SK-N-SH (cell line): ENCODE data around the gene PRDX6.

Experiments used
- EZH2phosphoT487 ChIP-seq: fragments of 200-600 bp; sonication (generic); IDR thresholded peaks from 2 replicates; pipeline ENCODE4 v1.6.1; 2017; ENCODE audit warnings: low read depth, mixed run types, mild to moderate bottlenecking, antibody characterized with exemption, moderate library complexity, borderline replicate concordance
- IRF3 ChIP-seq: fragments of 150-350 bp; IDR thresholded peaks from 2 replicates; pipeline ENCODE4 v1.6.1; 2016; ENCODE audit warnings: mild to moderate bottlenecking, low read depth, low read length
- PBX3 ChIP-seq: IDR thresholded peaks from 2 replicates; pipeline ENCODE4; 2012
- POLR2AphosphoS5 ChIP-seq: IDR thresholded peaks from 2 replicates; pipeline ENCODE4 v1.6.1; 2012; ENCODE audit warnings: low read depth, low read length
- RAD21 ChIP-seq: IDR thresholded peaks from 2 replicates; pipeline ENCODE4 v1.6.1; 2012; ENCODE audit warnings: mild to moderate bottlenecking, low read length
- TAF1 ChIP-seq: IDR thresholded peaks from 2 replicates; pipeline ENCODE4 v1.6.1; 2012; ENCODE audit warnings: low read depth, mild to moderate bottlenecking, low read length, moderate library complexity, borderline replicate concordance
- YY1 ChIP-seq: IDR thresholded peaks from 2 replicates; pipeline ENCODE4 v1.4.0; 2012; ENCODE audit warnings: low read depth, mild to moderate bottlenecking
- TF ChIP-seq, protein P1 (sequence below): fragments of 200-600 bp; sonication (generic); IDR thresholded peaks from 2 replicates; pipeline ENCODE4 v1.6.1; 2017; ENCODE audit warnings: antibody characterized with exemption, mild to moderate bottlenecking, moderate library complexity
- TF ChIP-seq, protein P2 (sequence below): IDR thresholded peaks from 2 replicates; pipeline ENCODE4 v1.6.1; 2012; ENCODE audit warnings: mild to moderate bottlenecking, low read depth, low read length, moderate library complexity

- TF ChIP-seq, protein P1, sequence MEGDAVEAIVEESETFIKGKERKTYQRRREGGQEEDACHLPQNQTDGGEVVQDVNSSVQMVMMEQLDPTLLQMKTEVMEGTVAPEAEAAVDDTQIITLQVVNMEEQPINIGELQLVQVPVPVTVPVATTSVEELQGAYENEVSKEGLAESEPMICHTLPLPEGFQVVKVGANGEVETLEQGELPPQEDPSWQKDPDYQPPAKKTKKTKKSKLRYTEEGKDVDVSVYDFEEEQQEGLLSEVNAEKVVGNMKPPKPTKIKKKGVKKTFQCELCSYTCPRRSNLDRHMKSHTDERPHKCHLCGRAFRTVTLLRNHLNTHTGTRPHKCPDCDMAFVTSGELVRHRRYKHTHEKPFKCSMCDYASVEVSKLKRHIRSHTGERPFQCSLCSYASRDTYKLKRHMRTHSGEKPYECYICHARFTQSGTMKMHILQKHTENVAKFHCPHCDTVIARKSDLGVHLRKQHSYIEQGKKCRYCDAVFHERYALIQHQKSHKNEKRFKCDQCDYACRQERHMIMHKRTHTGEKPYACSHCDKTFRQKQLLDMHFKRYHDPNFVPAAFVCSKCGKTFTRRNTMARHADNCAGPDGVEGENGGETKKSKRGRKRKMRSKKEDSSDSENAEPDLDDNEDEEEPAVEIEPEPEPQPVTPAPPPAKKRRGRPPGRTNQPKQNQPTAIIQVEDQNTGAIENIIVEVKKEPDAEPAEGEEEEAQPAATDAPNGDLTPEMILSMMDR = no peak
- TF ChIP-seq TAF1 = no peak
- TF ChIP-seq, protein P2, sequence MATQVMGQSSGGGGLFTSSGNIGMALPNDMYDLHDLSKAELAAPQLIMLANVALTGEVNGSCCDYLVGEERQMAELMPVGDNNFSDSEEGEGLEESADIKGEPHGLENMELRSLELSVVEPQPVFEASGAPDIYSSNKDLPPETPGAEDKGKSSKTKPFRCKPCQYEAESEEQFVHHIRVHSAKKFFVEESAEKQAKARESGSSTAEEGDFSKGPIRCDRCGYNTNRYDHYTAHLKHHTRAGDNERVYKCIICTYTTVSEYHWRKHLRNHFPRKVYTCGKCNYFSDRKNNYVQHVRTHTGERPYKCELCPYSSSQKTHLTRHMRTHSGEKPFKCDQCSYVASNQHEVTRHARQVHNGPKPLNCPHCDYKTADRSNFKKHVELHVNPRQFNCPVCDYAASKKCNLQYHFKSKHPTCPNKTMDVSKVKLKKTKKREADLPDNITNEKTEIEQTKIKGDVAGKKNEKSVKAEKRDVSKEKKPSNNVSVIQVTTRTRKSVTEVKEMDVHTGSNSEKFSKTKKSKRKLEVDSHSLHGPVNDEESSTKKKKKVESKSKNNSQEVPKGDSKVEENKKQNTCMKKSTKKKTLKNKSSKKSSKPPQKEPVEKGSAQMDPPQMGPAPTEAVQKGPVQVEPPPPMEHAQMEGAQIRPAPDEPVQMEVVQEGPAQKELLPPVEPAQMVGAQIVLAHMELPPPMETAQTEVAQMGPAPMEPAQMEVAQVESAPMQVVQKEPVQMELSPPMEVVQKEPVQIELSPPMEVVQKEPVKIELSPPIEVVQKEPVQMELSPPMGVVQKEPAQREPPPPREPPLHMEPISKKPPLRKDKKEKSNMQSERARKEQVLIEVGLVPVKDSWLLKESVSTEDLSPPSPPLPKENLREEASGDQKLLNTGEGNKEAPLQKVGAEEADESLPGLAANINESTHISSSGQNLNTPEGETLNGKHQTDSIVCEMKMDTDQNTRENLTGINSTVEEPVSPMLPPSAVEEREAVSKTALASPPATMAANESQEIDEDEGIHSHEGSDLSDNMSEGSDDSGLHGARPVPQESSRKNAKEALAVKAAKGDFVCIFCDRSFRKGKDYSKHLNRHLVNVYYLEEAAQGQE = no peak
- no peak for TF ChIP-seq RAD21
- TF ChIP-seq PBX3 = no peak
- TF ChIP-seq YY1 = no peak
- no peak for TF ChIP-seq EZH2phosphoT487
- TF ChIP-seq POLR2AphosphoS5 = no peak
- no peak for TF ChIP-seq IRF3
Measured at GRCh38 chr1:173525926-173526325, 48.8 kb downstream of the PRDX6 start.
